Nephron (organoid): ENCODE data around the gene ZNF775.

ENCODE experiments used
- H3K27ac Mint-ChIP-seq, 3 experiments: 2 replicates each; pipeline ENCODE4 v1.8.0; 2020; ENCODE audit warnings: mixed read lengths in 3 of 3, mild to moderate bottlenecking in 2 of 3, moderate library complexity in 1 of 3
- H3K27me3 Mint-ChIP-seq: 2 replicates; pipeline ENCODE4 v1.8.0; 2021; ENCODE audit warnings: low read depth, mild to moderate bottlenecking, moderate library complexity, mixed read lengths
- H3K36me3 Mint-ChIP-seq: 2 replicates; pipeline ENCODE4 v1.8.0; 2020; ENCODE audit warnings: low read depth, mixed read lengths
- H3K4me1 Mint-ChIP-seq: 2 replicates; pipeline ENCODE4 v1.8.0; 2020; ENCODE audit warnings: mixed read lengths
- H3K4me3 Mint-ChIP-seq, 3 experiments: 2 replicates each; pipeline ENCODE4 v1.8.0; 2020; ENCODE audit warnings: mild to moderate bottlenecking in 3 of 3, mixed read lengths in 3 of 3, moderate library complexity in 2 of 3
- H3K9me3 Mint-ChIP-seq: 2 replicates; pipeline ENCODE4 v1.8.0; 2020; ENCODE audit warnings: mixed read lengths
- CTCF ChIP-seq, 3 experiments: fragments of 200-600 bp; sonication (generic); IDR thresholded peaks; one replicate each; pipeline ENCODE4 v1.5.0; 2021; ENCODE audit warnings: antibody characterized with exemption in 3 of 3; ENCODE audit not compliant: unreplicated experiment in 3 of 3

ZNF775 gene

DNA sequence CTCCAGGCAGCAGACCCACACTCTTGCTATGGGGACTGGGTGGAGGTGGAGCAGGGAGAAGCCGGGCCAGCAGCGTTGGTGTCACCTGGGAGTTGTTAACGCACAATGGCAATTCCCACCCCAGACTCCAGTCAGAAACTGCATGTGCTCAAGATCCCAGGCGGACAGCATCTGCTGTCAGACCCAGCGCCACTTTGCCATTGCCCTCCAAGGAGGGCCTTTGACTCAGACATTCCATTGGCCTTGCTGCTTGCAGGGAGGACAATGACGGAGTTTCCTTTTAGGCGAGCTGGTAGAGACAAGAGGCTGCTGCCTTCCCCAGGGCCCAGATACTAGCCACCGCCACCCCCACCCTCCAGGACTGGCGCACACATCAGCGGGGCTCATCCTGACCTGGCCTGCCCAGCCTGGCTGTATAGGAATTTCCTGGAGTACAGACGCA, 34.5 kb downstream of the ZNF775 start:
- Mint-ChIP-seq H3K36me3 (peaks cover 10% of the 10 kb centered on the region), H3K9me3 (no peaks in the 10 kb centered on the region), H3K27ac (no peak overlapping the region), H3K4me3 (no peak overlapping the region), H3K27me3 (peaks cover 8% of the 10 kb centered on the region), H3K4me1 (peaks cover 6% of the 10 kb centered on the region)
- TF ChIP-seq CTCF (IDR thresholded peaks at IDR 0.05; ENCODE audit: unreplicated experiment in 3 of 3) = no peak

GRCh38 chr7:150415161-150416153, 36.3 kb downstream of the ZNF775 start:
- Mint-ChIP-seq H3K4me3 (no peak overlapping the region), H3K9me3 (no peaks in the 10 kb centered on the region), H3K27me3 (peaks cover 11% of the 10 kb centered on the region), H3K36me3 (peaks cover 7% of the 10 kb centered on the region), H3K27ac (peak overlapping the region in 2 of 3 experiments; percentile 33 to 48), H3K4me1 (peaks cover 6% of the 10 kb centered on the region)
- no peak for TF ChIP-seq CTCF (IDR thresholded peaks at IDR 0.05; ENCODE audit: unreplicated experiment in 3 of 3)

DNA sequence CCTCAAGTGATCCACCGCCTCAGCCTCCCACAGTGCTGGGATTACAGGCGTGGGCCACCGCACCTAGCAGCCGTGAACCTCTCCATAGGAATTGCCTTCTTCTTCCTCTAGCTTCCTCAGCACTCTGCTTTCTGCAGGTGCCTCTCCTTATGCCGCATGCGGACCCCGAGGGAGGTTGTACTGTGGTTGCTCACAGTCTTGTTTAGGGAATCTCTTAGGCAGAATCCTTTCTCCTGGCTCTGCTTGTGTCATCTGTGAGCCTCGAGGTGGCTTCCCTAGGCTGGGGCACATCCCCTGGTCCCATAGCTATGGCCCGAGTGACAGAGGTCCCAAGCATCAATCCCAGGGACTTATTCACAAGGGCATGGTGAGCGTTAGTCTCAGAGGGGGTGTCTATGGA, 38.1 kb downstream of the ZNF775 start:
- H3K27me3 Mint-ChIP-seq = peaks cover 17% of the 10 kb centered on the region
- TF ChIP-seq CTCF (IDR thresholded peaks at IDR 0.05; ENCODE audit: unreplicated experiment in 3 of 3) = no peak

DNA sequence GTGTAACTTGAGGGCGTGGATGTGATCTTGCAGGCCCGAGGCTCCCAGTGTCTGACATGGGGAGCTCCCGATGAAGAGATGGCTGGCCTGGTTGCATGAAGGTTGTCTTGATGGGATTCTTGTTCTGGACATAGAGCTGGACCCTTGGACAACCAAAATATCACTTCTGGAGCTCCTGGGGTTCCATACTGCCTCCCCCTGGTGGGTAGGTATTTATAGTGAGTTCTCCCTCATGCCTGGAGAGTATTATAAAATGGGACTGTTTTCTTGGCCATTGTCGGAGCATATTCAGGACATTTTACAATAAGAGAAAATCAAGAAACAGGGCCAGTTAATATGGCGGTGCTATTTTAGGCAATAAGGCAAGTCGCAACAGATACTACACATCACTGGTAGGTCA, 38.7 kb downstream of the ZNF775 start:
- H3K9me3 Mint-ChIP-seq = no peaks in the 10 kb centered on the region
- peaks cover 6% of the 10 kb centered on the region for H3K4me1 Mint-ChIP-seq
- H3K27me3 Mint-ChIP-seq = peaks cover 23% of the 10 kb centered on the region
- no peak overlapping the region for H3K4me3 Mint-ChIP-seq
- H3K36me3 Mint-ChIP-seq = no peaks in the 10 kb centered on the region
- H3K27ac Mint-ChIP-seq = no peak overlapping the region
- no peak for TF ChIP-seq CTCF (IDR thresholded peaks at IDR 0.05; ENCODE audit: unreplicated experiment in 3 of 3)

More for the DNA sequence above, 38.1 kb downstream of the ZNF775 start:
- no peak overlapping the region for H3K27ac Mint-ChIP-seq
- H3K4me3 Mint-ChIP-seq = no peak overlapping the region
- peaks cover 6% of the 10 kb centered on the region for H3K4me1 Mint-ChIP-seq
- no peaks in the 10 kb centered on the region for H3K36me3 Mint-ChIP-seq
- H3K9me3 Mint-ChIP-seq = no peaks in the 10 kb centered on the region

DNA sequence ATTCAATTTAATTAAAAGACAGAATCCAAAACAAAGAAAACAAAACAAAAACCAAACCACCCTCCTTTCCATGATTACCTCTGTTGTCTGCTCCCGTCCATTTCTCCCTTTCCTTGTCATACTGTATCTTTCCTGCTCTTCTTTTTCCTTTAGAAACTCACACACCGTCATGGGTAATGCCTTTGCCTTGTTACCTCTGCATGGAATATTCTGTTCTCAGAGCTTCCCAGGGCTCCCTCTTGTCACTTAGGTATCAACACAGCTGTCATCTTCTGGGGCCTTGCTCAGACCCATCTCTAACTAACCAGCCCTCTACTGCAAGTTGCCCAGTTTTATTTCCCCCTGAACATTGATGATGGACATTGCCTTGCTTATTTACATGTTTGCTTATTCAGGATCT, 41.1 kb downstream of the ZNF775 start:
- Mint-ChIP-seq H3K9me3 (no peaks in the 10 kb centered on the region), H3K27ac (peak overlapping the region in 2 of 3 experiments; percentile 9 to 22), H3K4me3 (no peak overlapping the region), H3K27me3 (peaks cover 21% of the 10 kb centered on the region), H3K4me1 (peaks cover 6% of the 10 kb centered on the region), H3K36me3 (no peaks in the 10 kb centered on the region)
- no peak for TF ChIP-seq CTCF (IDR thresholded peaks at IDR 0.05; ENCODE audit: unreplicated experiment in 3 of 3)
